CD4-positive, alpha-beta memory T cell (primary cell): ENCODE results near the gene ZBTB17. TPM values are rescaled to one million over a fixed set of nuclear protein-coding genes. Genes with fewer than 3 reads are reported as not detected.
A peak's percentile ranks its signal among the peaks of the same experiment; 100 is the strongest.

Source experiments
- CTCF ChIA-PET: fragments of 350-600 bp; sonication (Branson Sonifier 250); formaldehyde crosslinking; loops from one replicate; lab custom pipeline; 2021; ENCODE audit warnings: inconsistent platforms; ENCODE audit not compliant: partially characterized antibody; lab: Charles Lee
- POLR2A ChIA-PET: fragments of 350-600 bp; sonication (Branson Sonifier 250); formaldehyde crosslinking; loops from one replicate; lab custom pipeline; 2021; ENCODE audit not compliant: partially characterized antibody; lab: Charles Lee
- DNase-seq, 5 donors: peaks; one replicate each; pipeline versions ENCODE4 v3.0.0 to v3.0.0-alpha.2; 2020 to 2022; ENCODE audit warnings: mixed read lengths in 1 of 5
- H3K27ac ChIP-seq: one replicate; pipeline ENCODE4 v1.7.0; 2013; ENCODE audit warnings: low read depth, low read length
- H3K27me3 ChIP-seq: 2 replicates; pipeline ENCODE4 v1.7.0; 2013; ENCODE audit warnings: mild to moderate bottlenecking, low read length, moderate library complexity; ENCODE audit not compliant: insufficient read depth
- H3K36me3 ChIP-seq: 2 replicates; pipeline ENCODE4 v1.7.0; 2013; ENCODE audit warnings: mild to moderate bottlenecking, low read length, moderate library complexity; ENCODE audit not compliant: insufficient read depth
- H3K4me1 ChIP-seq: 2 replicates; pipeline ENCODE4 v1.7.0; 2013; ENCODE audit warnings: mild to moderate bottlenecking, low read length, moderate library complexity; ENCODE audit not compliant: insufficient read depth
- H3K4me3 ChIP-seq, 2 donors: one replicate each; pipeline ENCODE4 v1.7.0; 2013; ENCODE audit warnings: low read length in 2 of 2, mild to moderate bottlenecking in 1 of 2
- H3K9me3 ChIP-seq, 2 donors: one replicate each; pipeline ENCODE4 v1.7.0; 2013; ENCODE audit warnings: low read length in 2 of 2, control low read depth in 1 of 2; ENCODE audit not compliant: control insufficient read depth in 1 of 2
- H3K27ac Mint-ChIP-seq, 7 donors: one replicate each; pipeline ENCODE4 v1.8.0; 2020 to 2021; ENCODE audit warnings: mixed read lengths in 7 of 7, mild to moderate bottlenecking in 6 of 7, inconsistent platforms in 3 of 7, moderate library complexity in 3 of 7
- H3K27me3 Mint-ChIP-seq, 2 donors: one replicate each; pipeline ENCODE4 v1.8.0; 2020 to 2021; ENCODE audit warnings: mixed read lengths in 2 of 2
- H3K36me3 Mint-ChIP-seq, 2 donors: one replicate each; pipeline ENCODE4 v1.8.0; 2020 to 2021; ENCODE audit warnings: mixed read lengths in 2 of 2, inconsistent platforms in 1 of 2, mild to moderate bottlenecking in 1 of 2
- H3K4me1 Mint-ChIP-seq, 4 donors: one replicate each; pipeline ENCODE4 v1.8.0; 2020 to 2021; ENCODE audit warnings: mixed read lengths in 4 of 4, mild to moderate bottlenecking in 1 of 4
- H3K4me3 Mint-ChIP-seq, 8 donors: one replicate each; pipeline ENCODE4 v1.8.0; 2020 to 2021; ENCODE audit warnings: mixed read lengths in 8 of 8, mild to moderate bottlenecking in 7 of 8, moderate library complexity in 6 of 8, inconsistent platforms in 3 of 8
- H3K9me3 Mint-ChIP-seq, 8 donors: one replicate each; pipeline ENCODE4 v1.8.0; 2020 to 2021; ENCODE audit warnings: mixed read lengths in 8 of 8, mild to moderate bottlenecking in 5 of 8, inconsistent platforms in 3 of 8, moderate library complexity in 1 of 8
- intact Hi-C: fragments of 100-400 bp; cut with micrococcal nuclease; formaldehyde crosslinking; loops from one replicate; pipeline ENCODE4 v1.15.1; 2023
- polyA plus RNA-seq, 2 donors: library from polyadenylated mRNA; unstranded; fragments of 300-500 nt; fragmentation: Illumina TruSeq; gene quantifications; one replicate each; pipeline ENCODE4 v1.2.3, GENCODE V29; 2021
- total RNA-seq, 2 experiments: library from RNA; stranded (reverse); gene quantifications; one replicate each; pipeline ENCODE4 v1.2.3, GENCODE V29; 2021

ZBTB17 gene
- total and polyA plus RNA-seq, 4 experiments from 2014 or later: 5.2 to 61.0 (median 38.4) TPM

- no peaks in the 10 kb centered on the region for H3K27me3 ChIP-seq
- no peak for DNase-seq
- H3K27ac Mint-ChIP-seq: no peak overlapping the region
- no peaks in the 10 kb centered on the region for H3K9me3 ChIP-seq
- ChIA-PET CTCF (interaction anchor here (0.7 to 1.9 kb wide), 5 partner anchors 13 to 191 kb away, joined by 3 to 7 read pairs (median 3); no protein-coding TSS in a partner anchor), POLR2A (no interaction called here)
- H3K4me3 Mint-ChIP-seq: no peak overlapping the region
- no peaks in the 10 kb centered on the region for H3K36me3 ChIP-seq
- no peak overlapping the region for H3K4me3 ChIP-seq
- peaks cover 2 to 20% of the 10 kb centered on the region in 2 donors for H3K27me3 Mint-ChIP-seq
- peaks cover 0 to 4% (median 4%) of the 10 kb centered on the region in 4 donors for H3K4me1 Mint-ChIP-seq
- H3K9me3 Mint-ChIP-seq: no peaks in the 10 kb centered on the region
- H3K36me3 Mint-ChIP-seq: no peaks in the 10 kb centered on the region
- no peak overlapping the region for H3K27ac ChIP-seq
- H3K4me1 ChIP-seq: peaks cover 13% of the 10 kb centered on the region
- intact Hi-C loops: no loop called here
These were observed 34.9 kb upstream of the ZBTB17 start for GRCh38 chr1:16010837-16011236.

- no peak overlapping the region for H3K4me3 ChIP-seq
- intact Hi-C loops: loop anchor here (1.0 kb wide), 2 partner anchors 47 to 178 kb away; no protein-coding TSS in a partner anchor
- DNase-seq: no peak
- CTCF ChIA-PET: interaction anchor here (0.7 to 2.3 kb wide), 17 partner anchors 8 to 295 kb away, joined by 3 to 13 read pairs (median 4); partner anchors contain the start of gene HSPB7
- no peaks in the 10 kb centered on the region for H3K27me3 ChIP-seq
- H3K4me1 Mint-ChIP-seq: peaks cover 0 to 4% (median 4%) of the 10 kb centered on the region in 4 donors
- no peak overlapping the region for H3K27ac ChIP-seq
- peaks cover 2 to 13% of the 10 kb centered on the region in 2 donors for H3K27me3 Mint-ChIP-seq
- no peaks in the 10 kb centered on the region for H3K36me3 ChIP-seq
- H3K27ac Mint-ChIP-seq: peak overlapping the region in 2 of 7 donors; percentile 50 to 64
- no peaks in the 10 kb centered on the region for H3K9me3 ChIP-seq
- no peak overlapping the region for H3K4me3 Mint-ChIP-seq
- POLR2A ChIA-PET: no interaction called here
- H3K36me3 Mint-ChIP-seq: no peaks in the 10 kb centered on the region
- H3K9me3 Mint-ChIP-seq: no peaks in the 10 kb centered on the region
- peaks cover 13% of the 10 kb centered on the region for H3K4me1 ChIP-seq
These were observed 33.8 kb upstream of the ZBTB17 start for GRCh38 chr1:16009678-16010077.

- no peaks in the 10 kb centered on the region for H3K36me3 ChIP-seq
- Mint-ChIP-seq H3K4me1 (peaks cover 0 to 4% (median 4%) of the 10 kb centered on the region in 4 donors), H3K4me3 (no peak overlapping the region), H3K27ac (no peak overlapping the region), H3K9me3 (no peaks in the 10 kb centered on the region), H3K36me3 (no peaks in the 10 kb centered on the region), H3K27me3 (peaks cover 2 to 9% of the 10 kb centered on the region in 2 donors)
- H3K27ac ChIP-seq: no peak overlapping the region
- H3K9me3 ChIP-seq: no peaks in the 10 kb centered on the region
- H3K4me3 ChIP-seq: no peak overlapping the region
- peaks cover 13% of the 10 kb centered on the region for H3K4me1 ChIP-seq
- CTCF ChIA-PET: interaction anchor here (0.7 to 2.3 kb wide), 17 partner anchors 8 to 295 kb away, joined by 3 to 13 read pairs (median 4); partner anchors contain the start of genes HSPB7 and ZBTB17
- POLR2A ChIA-PET: no interaction called here
- peak; percentile 53 to 64 (median 59) for DNase-seq
- intact Hi-C loops: loop anchor here (1.0 kb wide), 2 partner anchors 47 to 178 kb away; no protein-coding TSS in a partner anchor
- no peaks in the 10 kb centered on the region for H3K27me3 ChIP-seq
These were observed 33.1 kb upstream of the ZBTB17 start for GRCh38 chr1:16009030-16009460.

GRCh38 chr1:16007671-16008341 lies 31.9 kb upstream of the ZBTB17 start:
- intact Hi-C loops: no loop called here
- CTCF ChIA-PET: interaction anchor here (0.7 to 2.3 kb wide), 9 partner anchors 10 to 193 kb away, joined by 3 to 13 read pairs (median 3); partner anchors contain the start of gene ZBTB17

GRCh38 chr1:16006552-16007485 lies 30.9 kb upstream of the ZBTB17 start:
- Mint-ChIP-seq H3K4me1 (no peaks in the 10 kb centered on the region), H3K36me3 (no peaks in the 10 kb centered on the region), H3K27me3 (peaks cover 0 to 8% of the 10 kb centered on the region in 2 donors), H3K27ac (peak overlapping the region in 1 of 7 donors; percentile 21), H3K9me3 (no peaks in the 10 kb centered on the region), H3K4me3 (no peak overlapping the region)
- DNase-seq: no peak
- no peak overlapping the region for H3K4me3 ChIP-seq
- H3K27me3 ChIP-seq: no peaks in the 10 kb centered on the region
- intact Hi-C loops: no loop called here
- POLR2A ChIA-PET: no interaction called here
- H3K9me3 ChIP-seq: no peaks in the 10 kb centered on the region
- CTCF ChIA-PET: interaction anchor here (0.7 to 1.9 kb wide), 5 partner anchors 31 to 192 kb away, joined by 3 to 4 read pairs (median 3); no protein-coding TSS in a partner anchor
- H3K36me3 ChIP-seq: no peaks in the 10 kb centered on the region
- no peak overlapping the region for H3K27ac ChIP-seq
- H3K4me1 ChIP-seq: no peaks in the 10 kb centered on the region

More at GRCh38 chr1:16007671-16008341, 31.9 kb upstream of the ZBTB17 start:
- no peak overlapping the region for H3K27ac Mint-ChIP-seq
- peaks cover 8% of the 10 kb centered on the region for H3K4me1 ChIP-seq
- peaks cover 0 to 8% of the 10 kb centered on the region in 2 donors for H3K27me3 Mint-ChIP-seq
- H3K36me3 ChIP-seq: no peaks in the 10 kb centered on the region
- no peaks in the 10 kb centered on the region for H3K36me3 Mint-ChIP-seq
- H3K9me3 Mint-ChIP-seq: no peaks in the 10 kb centered on the region
- no peak overlapping the region for H3K27ac ChIP-seq
- POLR2A ChIA-PET: no interaction called here
- peaks cover 0 to 4% (median 4%) of the 10 kb centered on the region in 4 donors for H3K4me1 Mint-ChIP-seq
- H3K4me3 Mint-ChIP-seq: no peak overlapping the region
- H3K9me3 ChIP-seq: no peaks in the 10 kb centered on the region
- DNase-seq: no peak
- H3K4me3 ChIP-seq: no peak overlapping the region
- H3K27me3 ChIP-seq: no peaks in the 10 kb centered on the region

- H3K27me3 ChIP-seq: no peaks in the 10 kb centered on the region
- peaks cover 0 to 7% of the 10 kb centered on the region in 2 donors for H3K27me3 Mint-ChIP-seq
- no peaks in the 10 kb centered on the region for H3K9me3 ChIP-seq
- H3K36me3 ChIP-seq: no peaks in the 10 kb centered on the region
- ChIA-PET CTCF (no interaction called here), POLR2A (no interaction called here)
- no peaks in the 10 kb centered on the region for H3K4me1 Mint-ChIP-seq
- H3K4me1 ChIP-seq: no peaks in the 10 kb centered on the region
- no peak for DNase-seq
- H3K9me3 Mint-ChIP-seq: no peaks in the 10 kb centered on the region
- no peak overlapping the region for H3K27ac ChIP-seq
- intact Hi-C loops: no loop called here
- no peak overlapping the region for H3K4me3 Mint-ChIP-seq
- H3K36me3 Mint-ChIP-seq: no peaks in the 10 kb centered on the region
- no peak overlapping the region for H3K27ac Mint-ChIP-seq
- no peak overlapping the region for H3K4me3 ChIP-seq
These were observed 30.1 kb upstream of the ZBTB17 start for GRCh38 chr1:16006010-16006409.
